ENCODE measurements around the gene C8G.

The C8G gene

GRCh38 chr9:136926749-136927148, 18.3 kb upstream of the C8G start:
- no peak for DNase-seq (ENCODE audit: low read depth)
- no peak for TF ChIP-seq CTCF (conservative IDR thresholded peaks at IDR 0.05; ENCODE audit: low read depth, low read length)

GRCh38 chr9:136927343-136928271, 17.4 kb upstream of the C8G start:
- H3K4me3 ChIP-seq (ENCODE audit: low read depth, low read length), result no peak overlapping the region
- peak; percentile 55 for DNase-seq (ENCODE audit: low read depth)
- no peak for TF ChIP-seq CTCF (conservative IDR thresholded peaks at IDR 0.05; ENCODE audit: low read depth, low read length)

More at GRCh38 chr9:136926749-136927148, 18.3 kb upstream of the C8G start:
- H3K4me3 ChIP-seq (ENCODE audit: low read depth, low read length), result no peak overlapping the region

GRCh38 chr9:136928591-136928990, 16.5 kb upstream of the C8G start:
- no peak for TF ChIP-seq CTCF (conservative IDR thresholded peaks at IDR 0.05; ENCODE audit: low read depth, low read length)
- DNase-seq (ENCODE audit: low read depth), result no peak
- no peak overlapping the region for H3K4me3 ChIP-seq (ENCODE audit: low read depth, low read length)

GRCh38 chr9:136930014-136930413, 15.0 kb upstream of the C8G start:
- no peak for TF ChIP-seq CTCF (conservative IDR thresholded peaks at IDR 0.05; ENCODE audit: low read depth, low read length)
- no peak for DNase-seq (ENCODE audit: low read depth)

GRCh38 chr9:136931611-136932130, 13.4 kb upstream of the C8G start:
- no peak for DNase-seq (ENCODE audit: low read depth)
- TF ChIP-seq CTCF (conservative IDR thresholded peaks at IDR 0.05; ENCODE audit: low read depth, low read length), result no peak
- no peak overlapping the region for H3K4me3 ChIP-seq (ENCODE audit: low read depth, low read length)

More at GRCh38 chr9:136930014-136930413, 15.0 kb upstream of the C8G start:
- no peak overlapping the region for H3K4me3 ChIP-seq (ENCODE audit: low read depth, low read length)

GRCh38 chr9:136934277-136934676, 10.8 kb upstream of the C8G start:
- no peak overlapping the region for H3K4me3 ChIP-seq (ENCODE audit: low read depth, low read length)
- no peak for TF ChIP-seq CTCF (conservative IDR thresholded peaks at IDR 0.05; ENCODE audit: low read depth, low read length)
- DNase-seq (ENCODE audit: low read depth), result no peak

Measured in choroid plexus epithelial cell (primary cell).